ENCODE measurements around the gene RPL29. TPM values are rescaled to one million over a fixed set of nuclear protein-coding genes. Genes with fewer than 3 reads are reported as not detected.
A peak's percentile ranks its signal among the peaks of the same experiment; 100 is the strongest.

Gene RPL29
- total and polyA plus RNA-seq, 2 of the 13 experiments (the other 11 are each of a cell fraction or from before 2014, with no cell fraction given), result 1,348 to 2,263 TPM

DNA sequence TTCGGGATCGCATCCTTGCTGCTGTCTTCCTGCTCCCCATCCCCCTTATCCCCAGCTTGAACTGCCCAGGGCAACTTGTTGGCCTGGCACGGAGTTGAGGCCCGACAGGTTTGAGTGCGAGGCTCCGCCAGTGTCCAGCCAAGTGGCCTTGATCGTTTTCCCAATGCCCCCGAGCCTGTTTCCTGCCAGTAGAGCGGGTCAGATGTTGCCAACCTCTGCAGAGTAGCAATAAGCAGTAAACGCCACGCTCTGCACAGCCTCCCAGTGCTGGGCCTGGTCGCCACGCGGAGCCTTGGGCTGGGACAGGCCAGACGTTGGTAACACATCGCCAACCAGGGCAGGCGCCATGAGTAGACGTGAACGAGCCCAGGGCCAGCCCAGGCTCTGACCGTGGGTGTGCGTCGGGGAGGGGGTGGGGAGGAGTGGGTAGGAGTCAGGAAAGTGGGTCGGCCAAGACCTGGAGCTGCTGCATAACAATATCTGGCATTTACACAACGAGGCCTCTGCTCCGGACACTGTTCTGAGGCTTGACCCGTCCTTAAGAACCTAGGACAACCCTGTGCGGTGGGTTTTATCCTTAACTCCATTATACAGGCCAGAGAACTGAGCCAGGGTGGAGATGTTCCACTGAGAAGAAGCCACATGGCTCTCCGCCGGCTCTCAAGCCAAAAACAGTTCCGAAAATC lies 21.3 kb downstream of the RPL29 start (continued):
- TF ChIP-seq SRY (CRISPR knock-in tag; IDR thresholded peaks at IDR 0.05), result peak; percentile 35; the same call in 1 of the 2 replicates
- TF ChIP-seq, protein P1, sequence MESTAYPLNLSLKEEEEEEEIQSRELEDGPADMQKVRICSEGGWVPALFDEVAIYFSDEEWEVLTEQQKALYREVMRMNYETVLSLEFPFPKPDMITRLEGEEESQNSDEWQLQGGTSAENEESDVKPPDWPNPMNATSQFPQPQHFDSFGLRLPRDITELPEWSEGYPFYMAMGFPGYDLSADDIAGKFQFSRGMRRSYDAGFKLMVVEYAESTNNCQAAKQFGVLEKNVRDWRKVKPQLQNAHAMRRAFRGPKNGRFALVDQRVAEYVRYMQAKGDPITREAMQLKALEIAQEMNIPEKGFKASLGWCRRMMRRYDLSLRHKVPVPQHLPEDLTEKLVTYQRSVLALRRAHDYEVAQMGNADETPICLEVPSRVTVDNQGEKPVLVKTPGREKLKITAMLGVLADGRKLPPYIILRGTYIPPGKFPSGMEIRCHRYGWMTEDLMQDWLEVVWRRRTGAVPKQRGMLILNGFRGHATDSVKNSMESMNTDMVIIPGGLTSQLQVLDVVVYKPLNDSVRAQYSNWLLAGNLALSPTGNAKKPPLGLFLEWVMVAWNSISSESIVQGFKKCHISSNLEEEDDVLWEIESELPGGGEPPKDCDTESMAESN (CRISPR knock-in tag; conservative IDR thresholded peaks at IDR 0.05), result 0 out of 2 replicates have a peak, but pooled peaks have one; percentile 8
- no peak for TF ChIP-seq HOXD1 (CRISPR knock-in tag; IDR thresholded peaks at IDR 0.05)
- TF ChIP-seq, protein P2, sequence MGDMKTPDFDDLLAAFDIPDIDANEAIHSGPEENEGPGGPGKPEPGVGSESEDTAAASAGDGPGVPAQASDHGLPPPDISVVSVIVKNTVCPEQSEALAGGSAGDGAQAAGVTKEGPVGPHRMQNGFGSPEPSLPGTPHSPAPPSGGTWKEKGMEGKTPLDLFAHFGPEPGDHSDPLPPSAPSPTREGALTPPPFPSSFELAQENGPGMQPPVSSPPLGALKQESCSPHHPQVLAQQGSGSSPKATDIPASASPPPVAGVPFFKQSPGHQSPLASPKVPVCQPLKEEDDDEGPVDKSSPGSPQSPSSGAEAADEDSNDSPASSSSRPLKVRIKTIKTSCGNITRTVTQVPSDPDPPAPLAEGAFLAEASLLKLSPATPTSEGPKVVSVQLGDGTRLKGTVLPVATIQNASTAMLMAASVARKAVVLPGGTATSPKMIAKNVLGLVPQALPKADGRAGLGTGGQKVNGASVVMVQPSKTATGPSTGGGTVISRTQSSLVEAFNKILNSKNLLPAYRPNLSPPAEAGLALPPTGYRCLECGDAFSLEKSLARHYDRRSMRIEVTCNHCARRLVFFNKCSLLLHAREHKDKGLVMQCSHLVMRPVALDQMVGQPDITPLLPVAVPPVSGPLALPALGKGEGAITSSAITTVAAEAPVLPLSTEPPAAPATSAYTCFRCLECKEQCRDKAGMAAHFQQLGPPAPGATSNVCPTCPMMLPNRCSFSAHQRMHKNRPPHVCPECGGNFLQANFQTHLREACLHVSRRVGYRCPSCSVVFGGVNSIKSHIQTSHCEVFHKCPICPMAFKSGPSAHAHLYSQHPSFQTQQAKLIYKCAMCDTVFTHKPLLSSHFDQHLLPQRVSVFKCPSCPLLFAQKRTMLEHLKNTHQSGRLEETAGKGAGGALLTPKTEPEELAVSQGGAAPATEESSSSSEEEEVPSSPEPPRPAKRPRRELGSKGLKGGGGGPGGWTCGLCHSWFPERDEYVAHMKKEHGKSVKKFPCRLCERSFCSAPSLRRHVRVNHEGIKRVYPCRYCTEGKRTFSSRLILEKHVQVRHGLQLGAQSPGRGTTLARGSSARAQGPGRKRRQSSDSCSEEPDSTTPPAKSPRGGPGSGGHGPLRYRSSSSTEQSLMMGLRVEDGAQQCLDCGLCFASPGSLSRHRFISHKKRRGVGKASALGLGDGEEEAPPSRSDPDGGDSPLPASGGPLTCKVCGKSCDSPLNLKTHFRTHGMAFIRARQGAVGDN (CRISPR knock-in tag; IDR thresholded peaks at IDR 0.05), result peak; percentile 50; the same call in 1 of the 2 replicates
- TF ChIP-seq, protein P3, sequence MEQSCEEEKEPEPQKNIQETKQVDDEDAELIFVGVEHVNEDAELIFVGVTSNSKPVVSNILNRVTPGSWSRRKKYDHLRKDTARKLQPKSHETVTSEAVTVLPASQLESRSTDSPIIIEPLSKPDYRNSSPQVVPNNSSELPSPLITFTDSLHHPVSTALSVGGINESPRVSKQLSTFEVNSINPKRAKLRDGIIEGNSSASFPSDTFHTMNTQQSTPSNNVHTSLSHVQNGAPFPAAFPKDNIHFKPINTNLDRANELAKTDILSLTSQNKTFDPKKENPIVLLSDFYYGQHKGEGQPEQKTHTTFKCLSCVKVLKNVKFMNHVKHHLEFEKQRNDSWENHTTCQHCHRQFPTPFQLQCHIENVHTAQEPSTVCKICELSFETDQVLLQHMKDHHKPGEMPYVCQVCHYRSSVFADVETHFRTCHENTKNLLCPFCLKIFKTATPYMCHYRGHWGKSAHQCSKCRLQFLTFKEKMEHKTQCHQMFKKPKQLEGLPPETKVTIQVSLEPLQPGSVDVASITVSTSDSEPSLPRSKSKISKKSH (CRISPR knock-in tag; IDR thresholded peaks at IDR 0.05; ENCODE audit: borderline replicate concordance), result peak; percentile 78
- TF ChIP-seq PCBP1 (IDR thresholded peaks at IDR 0.05; ENCODE audit: borderline replicate concordance, low read depth, low read length), result 0 out of 2 replicates have a peak, but pooled peaks have one; percentile 18
- no peak for TF ChIP-seq PLRG1 (conservative IDR thresholded peaks at IDR 0.05)
- peak; percentile 94; the same call in 1 of the 2 replicates for TF ChIP-seq ZC3H4 (CRISPR knock-in tag; IDR thresholded peaks at IDR 0.05; ENCODE audit: borderline replicate concordance)
- no peak; the same call in 1 of the 2 replicates for TF ChIP-seq CAMTA2 (CRISPR knock-in tag; IDR thresholded peaks at IDR 0.05; ENCODE audit: borderline replicate concordance)
- TF ChIP-seq ZNF225 (CRISPR knock-in tag; IDR thresholded peaks at IDR 0.05), result 0 out of 2 replicates have a peak, but pooled peaks have one; percentile 45
- TF ChIP-seq, protein P4, sequence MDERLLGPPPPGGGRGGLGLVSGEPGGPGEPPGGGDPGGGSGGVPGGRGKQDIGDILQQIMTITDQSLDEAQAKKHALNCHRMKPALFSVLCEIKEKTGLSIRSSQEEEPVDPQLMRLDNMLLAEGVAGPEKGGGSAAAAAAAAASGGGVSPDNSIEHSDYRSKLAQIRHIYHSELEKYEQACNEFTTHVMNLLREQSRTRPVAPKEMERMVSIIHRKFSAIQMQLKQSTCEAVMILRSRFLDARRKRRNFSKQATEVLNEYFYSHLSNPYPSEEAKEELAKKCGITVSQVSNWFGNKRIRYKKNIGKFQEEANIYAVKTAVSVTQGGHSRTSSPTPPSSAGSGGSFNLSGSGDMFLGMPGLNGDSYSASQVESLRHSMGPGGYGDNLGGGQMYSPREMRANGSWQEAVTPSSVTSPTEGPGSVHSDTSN (CRISPR knock-in tag; IDR thresholded peaks at IDR 0.05), result no peak
- TF ChIP-seq, protein P5, sequence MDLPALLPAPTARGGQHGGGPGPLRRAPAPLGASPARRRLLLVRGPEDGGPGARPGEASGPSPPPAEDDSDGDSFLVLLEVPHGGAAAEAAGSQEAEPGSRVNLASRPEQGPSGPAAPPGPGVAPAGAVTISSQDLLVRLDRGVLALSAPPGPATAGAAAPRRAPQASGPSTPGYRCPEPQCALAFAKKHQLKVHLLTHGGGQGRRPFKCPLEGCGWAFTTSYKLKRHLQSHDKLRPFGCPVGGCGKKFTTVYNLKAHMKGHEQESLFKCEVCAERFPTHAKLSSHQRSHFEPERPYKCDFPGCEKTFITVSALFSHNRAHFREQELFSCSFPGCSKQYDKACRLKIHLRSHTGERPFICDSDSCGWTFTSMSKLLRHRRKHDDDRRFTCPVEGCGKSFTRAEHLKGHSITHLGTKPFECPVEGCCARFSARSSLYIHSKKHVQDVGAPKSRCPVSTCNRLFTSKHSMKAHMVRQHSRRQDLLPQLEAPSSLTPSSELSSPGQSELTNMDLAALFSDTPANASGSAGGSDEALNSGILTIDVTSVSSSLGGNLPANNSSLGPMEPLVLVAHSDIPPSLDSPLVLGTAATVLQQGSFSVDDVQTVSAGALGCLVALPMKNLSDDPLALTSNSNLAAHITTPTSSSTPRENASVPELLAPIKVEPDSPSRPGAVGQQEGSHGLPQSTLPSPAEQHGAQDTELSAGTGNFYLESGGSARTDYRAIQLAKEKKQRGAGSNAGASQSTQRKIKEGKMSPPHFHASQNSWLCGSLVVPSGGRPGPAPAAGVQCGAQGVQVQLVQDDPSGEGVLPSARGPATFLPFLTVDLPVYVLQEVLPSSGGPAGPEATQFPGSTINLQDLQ (CRISPR knock-in tag; IDR thresholded peaks at IDR 0.05), result no peak
- TF ChIP-seq HOXA5 (CRISPR knock-in tag; IDR thresholded peaks at IDR 0.05), result no peak
- TF ChIP-seq, protein P6, sequence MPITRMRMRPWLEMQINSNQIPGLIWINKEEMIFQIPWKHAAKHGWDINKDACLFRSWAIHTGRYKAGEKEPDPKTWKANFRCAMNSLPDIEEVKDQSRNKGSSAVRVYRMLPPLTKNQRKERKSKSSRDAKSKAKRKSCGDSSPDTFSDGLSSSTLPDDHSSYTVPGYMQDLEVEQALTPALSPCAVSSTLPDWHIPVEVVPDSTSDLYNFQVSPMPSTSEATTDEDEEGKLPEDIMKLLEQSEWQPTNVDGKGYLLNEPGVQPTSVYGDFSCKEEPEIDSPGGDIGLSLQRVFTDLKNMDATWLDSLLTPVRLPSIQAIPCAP (CRISPR knock-in tag; IDR thresholded peaks at IDR 0.05; ENCODE audit: low read depth), result no peak
- TF ChIP-seq ZNF678 (CRISPR knock-in tag; IDR thresholded peaks at IDR 0.05), result peak; percentile 70; the same call in 1 of the 2 replicates
- 0 out of 2 replicates have a peak, but pooled peaks have one; percentile 1 for TF ChIP-seq ZNF616 (CRISPR knock-in tag; IDR thresholded peaks at IDR 0.05; ENCODE audit: low read depth)

All from HepG2 (cell line).